Activated T-helper 1 cell treated with anti-CD3 and anti-CD28 coated beads, Interleukin-2, amount 50 U/mL, for 16 hours (primary cell): Measurements from ENCODE around the gene ATP4B.

Experiments used
- DNase-seq, 2 donors: peaks; one replicate each; pipeline ENCODE4 v3.0.0-alpha.2; 2020; ENCODE audit warnings: low read depth in 1 of 2, low spot score in 1 of 2

ATP4B gene

DNA sequence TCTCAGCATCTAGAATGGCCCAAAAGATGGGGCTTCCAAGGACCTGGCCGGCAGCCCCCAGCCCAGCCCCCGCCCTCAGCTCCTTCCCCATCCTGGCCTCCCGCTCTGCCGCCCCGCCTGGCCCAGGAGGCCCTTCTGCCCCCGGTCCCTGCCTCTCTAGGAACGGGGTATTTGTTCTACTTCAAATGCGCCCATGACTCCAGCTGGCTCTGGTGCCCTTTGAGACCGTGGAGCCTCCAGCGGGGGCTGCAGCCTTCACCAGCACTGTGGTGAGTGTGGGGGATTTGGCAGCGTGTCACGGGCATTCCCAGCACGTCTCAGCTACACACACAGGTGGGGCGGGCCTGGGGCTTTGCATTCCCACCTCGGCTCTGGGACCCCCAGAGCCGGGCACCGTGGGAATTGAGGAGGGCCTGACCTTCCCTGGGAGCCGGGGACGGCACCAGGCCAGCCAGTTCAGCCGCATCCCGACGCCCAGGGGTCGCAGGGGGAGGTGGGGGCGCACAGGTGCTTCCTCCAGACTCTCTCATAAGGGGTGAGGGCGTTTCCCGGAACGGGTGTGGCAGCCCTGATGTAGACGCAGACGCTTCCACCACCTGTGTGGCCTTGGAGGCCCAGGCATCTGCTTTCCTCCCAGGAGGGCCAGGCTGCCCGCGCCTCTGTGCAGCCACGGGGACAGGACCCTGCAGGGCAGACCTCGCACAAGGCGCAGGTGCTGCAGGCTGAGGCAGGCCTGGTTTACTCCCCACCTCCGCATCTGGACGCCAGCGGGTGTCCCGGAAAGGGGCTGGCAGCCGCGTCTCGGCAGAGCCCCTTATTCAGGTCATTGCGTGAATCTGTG lies 947 bp downstream of the ATP4B start:
- DNase-seq = no peak

DNA sequence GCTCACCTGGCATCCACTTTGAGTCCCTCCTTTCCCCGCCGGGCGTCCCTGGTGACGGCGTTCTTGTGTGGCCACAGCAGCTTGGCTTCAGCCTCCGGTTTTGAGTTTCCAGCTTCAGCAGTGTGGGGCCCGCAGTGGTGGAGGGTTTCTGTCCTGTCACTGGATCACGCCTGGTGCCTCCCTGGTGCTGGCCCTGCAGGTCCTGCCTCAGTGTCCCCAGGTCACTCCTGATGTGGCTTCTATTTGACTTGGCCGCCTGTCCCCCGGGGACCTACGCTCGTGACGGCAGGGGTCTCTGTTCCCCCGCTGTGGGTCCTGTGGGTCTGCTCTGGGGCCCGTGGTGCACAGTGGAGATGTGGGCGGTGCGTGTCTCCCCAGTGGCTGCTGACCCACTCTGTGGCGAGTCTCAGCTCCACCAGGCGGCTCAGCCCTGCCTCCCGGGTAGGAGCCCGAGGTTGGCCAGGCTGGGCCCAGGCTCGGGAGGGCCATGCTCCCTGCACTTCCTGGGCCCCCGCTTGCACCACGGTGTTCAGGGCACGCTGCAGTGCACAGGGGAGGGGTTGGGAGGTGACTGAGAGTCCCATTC lies 1.9 kb downstream of the ATP4B start:
- DNase-seq = no peak

DNA sequence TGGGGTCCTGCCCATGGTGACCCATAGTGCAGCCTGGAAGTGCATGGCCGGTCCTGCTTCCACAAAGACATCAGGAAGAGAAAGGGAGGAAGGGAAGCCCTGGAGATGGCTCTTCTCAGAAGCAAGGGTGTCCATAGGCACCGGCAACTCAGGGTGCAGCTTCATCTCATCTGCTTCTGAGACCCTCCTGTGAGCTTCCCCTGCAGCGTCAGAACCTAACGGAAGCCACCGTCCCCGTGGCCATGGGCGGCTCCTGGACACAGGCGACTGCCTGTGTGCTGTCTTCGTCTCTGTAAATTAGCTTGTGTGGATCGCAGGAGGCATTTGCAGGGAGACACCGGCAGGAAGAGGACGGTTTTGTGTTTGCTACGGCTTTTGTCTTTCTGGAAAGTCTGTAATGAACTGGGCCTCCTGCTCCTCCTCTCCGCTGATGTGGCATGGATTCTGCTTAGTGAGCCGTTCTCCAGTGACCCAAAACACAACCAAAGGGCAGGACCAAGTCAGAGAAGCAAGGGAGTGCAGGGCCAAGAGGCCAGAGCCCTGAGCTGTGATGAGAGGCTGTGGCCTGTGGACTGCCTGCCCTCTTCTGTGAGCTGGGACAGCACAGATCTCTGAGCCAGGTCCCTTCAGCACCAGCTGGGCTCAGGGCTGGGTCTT lies 2.5 kb downstream of the ATP4B start:
- DNase-seq = no peak

DNA sequence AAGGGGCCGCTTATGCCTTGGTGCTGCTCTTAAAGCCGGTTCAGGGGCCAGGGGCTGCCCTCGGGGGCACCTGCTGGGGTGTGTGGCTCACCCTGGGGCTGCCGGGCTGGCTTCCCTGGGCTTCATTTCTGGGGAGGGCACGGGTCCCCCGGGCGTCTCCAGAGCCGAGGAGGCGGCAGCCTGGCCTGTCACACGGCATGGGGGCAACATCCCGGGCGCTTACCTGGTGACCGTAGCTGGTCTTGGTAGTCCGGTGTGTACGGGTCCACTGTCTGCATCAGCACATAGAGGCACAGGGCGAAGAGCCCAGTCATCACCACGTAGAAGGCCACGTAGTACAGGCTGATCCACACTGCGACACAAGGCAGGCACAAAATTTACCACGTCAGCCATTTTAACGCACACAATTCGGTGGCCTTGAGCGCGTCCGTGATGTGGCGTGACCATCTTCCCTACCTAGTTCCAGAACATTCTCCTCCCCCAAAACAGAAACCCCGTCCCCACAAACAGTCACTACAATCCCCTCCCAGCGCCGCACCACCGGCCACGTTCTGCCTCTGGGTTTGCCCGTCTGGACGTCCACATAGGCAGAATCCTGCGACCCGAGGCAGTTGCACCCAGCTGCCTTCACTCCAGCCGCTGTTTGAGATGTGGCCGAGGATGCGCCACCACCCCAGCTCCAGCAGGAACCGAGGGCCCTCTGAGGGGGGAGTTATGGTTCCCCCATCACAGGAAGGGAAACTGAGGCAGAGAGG lies 3.2 kb downstream of the ATP4B start:
- no peak for DNase-seq

DNA sequence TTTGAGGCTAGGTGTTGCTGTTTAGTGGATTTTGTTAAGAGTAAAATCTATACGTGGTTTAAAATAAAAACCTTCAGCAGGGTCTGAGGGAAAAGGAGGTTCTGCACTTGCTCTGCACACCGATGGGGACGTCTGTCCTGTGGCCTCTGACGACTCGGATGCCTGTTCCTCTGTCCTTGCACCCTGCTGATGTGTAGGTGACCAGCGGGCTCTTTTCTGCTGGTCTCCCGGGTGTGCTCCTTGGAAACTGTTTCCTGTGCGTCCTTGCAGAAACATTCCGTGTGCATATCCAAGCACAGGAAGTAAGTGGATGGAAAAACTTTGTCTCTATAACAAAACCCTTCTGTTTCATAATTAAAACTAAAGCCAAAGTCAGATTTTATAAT lies 3.8 kb downstream of the ATP4B start:
- no peak for DNase-seq

DNA sequence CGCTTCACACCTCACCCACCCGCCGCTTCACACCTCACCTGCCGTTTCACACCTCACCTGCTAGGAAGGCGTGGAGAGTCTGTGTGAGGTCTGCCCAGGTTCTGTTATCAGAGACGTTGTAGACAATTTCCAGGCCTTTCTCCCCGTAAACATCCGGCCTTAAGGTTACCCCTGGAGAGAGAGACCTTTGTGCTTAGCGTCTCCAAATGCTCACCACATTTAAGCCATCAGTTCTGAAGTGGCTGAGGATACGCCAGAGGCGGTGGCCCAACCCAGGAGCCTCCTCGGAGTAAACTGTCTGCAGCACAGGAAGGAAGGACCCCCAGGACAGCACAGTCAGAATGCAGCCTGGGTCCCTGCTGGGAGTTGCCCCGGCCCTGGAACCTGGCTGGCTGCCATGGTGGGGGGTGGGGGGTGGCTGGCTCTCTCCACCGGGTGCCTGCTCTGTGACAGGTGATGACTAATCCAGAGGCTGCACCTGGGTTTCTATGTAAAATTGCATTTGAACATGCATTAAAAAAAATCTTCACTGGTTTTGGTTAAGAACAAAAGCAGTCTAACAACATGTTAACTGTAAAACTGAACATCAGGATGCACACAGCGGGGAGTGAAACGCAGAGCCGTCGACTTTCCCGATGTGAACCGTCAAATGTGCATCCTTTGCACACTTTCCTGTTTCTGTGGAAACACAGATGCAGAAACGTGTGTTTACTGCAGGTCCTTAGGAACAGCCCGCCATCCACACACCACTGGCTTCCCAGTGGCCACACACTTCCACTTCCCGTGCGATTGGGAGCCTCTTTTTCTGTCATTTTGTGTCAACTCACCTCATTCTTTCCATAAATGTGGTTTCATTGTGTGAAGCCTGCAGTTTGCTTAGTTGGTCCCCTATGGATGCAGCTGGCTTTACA lies 4.5 kb downstream of the ATP4B start:
- DNase-seq = no peak

DNA sequence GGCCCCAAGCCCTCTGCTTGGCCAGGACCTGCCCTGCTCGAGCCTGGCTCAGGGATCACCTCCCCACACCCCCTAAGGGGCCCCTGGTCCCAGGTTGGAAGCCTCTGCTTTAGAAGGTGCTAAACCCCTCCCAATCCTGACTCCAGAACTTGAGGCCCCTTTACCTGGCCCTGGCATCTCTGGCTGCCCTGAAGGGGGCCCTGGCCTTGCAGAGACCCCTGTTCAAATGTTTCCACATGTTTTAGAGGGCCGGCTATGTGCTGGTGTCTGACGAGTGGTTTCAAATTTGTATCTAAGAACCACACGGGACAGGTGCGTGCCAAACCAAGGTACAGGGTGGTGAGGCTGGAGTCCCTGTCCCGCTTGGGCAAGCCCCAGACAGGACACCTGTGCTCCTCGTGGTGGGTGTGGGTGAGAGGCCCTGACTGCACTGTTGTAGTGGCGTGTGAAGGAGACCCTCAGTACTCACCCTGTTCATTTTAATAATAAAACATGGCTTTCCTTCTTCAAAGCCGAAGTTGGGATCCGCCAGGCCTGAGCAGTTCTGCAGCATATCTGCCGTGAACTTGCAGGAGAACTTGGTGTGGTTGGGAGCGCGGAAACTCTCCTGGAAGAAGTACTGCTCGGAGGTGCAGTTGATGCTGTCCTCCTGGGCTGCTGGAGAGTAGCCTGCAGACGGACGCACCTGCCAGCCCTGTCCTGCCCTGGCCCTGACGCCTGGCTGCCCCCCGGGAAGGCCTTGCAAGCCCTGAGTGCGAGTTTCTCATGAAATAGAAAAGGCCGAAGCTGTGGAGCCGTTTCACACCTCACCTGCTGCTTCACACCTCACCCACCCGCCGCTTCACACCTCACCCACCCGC lies 5.4 kb downstream of the ATP4B start:
- DNase-seq = no peak

DNA sequence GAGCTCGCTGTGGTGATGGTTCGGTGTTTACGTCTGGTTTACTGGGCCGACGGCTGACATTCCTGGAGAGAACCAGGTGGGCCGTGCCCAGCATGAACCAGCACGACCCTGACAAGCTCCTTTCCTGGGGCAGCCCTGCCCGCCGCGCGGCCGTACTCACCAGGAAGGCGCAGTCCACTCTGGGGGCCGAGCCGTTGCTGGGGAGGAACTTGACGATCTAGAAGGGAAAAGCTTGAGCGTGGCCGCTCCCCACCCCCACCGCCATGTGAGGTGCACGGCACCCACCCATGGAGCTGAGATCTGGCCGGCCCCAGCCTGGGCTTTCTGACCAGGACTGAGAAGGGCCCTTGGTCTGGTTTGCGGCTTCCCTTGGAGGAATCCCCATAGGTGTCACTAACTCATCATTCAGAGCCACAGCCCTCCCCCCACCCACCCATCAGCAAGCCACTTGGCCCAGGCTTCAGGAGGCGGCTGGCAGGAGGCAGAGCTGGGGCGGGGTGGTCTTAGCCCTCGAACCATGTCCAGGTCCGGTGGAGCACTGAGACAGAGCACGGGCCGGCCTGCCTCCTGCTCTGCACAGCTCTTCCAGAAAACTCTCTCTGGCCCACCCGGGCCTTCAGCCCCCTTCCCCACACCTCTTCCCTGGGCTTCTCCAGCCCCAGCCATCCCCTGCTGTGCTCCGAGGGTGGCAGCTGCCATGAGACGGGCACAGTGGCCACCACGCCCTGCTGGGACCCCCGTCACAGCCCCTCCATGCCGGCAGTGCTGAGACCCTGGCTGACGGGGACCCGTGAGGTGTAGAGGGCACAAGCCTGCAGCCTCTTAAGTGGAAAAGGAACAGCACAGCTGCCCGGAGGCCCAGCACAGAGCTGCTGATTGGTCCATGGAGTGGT lies 6.2 kb downstream of the ATP4B start:
- no peak for DNase-seq

DNA sequence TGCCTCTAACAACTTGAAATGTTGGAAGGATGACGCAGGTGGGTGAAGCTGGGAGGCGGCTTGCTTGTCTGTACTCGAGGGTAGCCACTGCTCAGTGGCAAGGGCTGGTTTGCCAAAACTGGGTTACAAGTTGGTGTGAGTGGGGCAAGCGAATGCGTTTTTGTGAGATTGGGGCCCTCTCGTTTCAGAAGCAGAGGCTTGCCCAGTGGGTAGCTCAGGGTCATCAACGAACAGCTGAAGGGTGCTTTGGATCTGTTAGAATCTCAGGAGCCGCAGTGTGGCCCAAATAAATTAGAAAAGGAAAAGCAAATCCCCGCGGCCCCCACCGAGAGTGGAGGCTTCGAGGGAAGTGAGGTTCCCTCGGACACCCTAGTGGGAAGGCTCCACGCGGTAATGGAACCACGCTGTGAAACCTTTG lies 7.3 kb downstream of the ATP4B start:
- DNase-seq = no peak

DNA sequence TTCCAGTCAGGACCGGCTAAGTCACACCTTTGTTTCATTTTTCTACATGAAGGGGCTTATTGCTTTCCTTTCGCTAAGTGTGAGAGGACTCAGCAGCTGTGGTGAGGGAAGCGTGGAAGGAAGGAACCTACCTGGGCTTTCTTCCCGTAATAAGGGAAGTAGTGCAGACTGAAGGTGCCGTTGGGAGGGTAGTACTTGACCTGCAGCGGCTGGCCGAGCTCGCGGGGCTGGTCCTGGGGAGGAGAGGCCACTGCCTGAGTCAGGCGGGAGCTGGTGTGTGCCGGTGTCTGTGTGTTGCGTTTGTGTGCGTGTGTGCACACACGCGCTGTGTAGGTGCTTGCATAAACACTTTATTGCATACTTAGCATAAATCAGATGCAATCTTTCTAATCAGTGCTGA lies 7.7 kb downstream of the ATP4B start:
- no peak for DNase-seq

DNA sequence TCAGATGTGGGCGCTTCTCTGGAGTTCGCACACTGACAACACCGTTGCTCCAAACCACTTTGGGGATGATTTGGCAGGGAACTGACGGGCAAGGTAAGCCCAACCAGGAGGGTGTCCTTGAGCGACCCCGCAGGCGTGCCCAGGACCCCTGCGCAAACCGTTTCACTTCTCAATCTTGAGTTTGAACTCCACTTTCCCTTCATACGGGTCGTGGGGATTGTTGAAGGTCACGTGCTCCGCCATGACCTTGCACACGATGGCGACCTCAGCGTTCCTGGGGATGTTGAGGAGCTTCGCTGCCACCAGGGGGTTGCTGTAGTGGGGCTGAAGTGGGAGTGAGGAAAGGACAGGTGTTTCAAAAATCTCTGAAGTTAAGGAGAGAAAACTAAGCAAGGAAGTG lies 8.8 kb downstream of the ATP4B start:
- DNase-seq = no peak

DNA sequence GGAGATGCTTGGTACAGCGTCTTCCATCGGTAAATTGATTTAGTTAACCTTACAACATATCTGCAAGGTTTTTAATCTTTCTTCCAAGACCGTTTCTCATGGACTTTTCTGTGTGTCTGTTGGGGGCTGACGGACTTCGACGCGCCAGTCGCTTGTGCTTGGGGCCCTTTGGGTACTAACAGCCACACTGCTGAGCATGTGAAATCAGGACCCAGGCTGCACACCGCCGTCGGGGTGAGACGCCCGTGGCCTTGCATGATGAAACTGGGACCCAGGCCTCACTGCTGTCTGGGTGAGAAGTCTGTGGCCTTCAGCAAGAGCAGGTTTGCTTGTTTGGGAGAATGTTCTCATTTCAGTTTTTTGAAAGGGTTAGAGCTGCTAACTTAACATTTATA lies 9.8 kb downstream of the ATP4B start:
- DNase-seq = no peak

DNA sequence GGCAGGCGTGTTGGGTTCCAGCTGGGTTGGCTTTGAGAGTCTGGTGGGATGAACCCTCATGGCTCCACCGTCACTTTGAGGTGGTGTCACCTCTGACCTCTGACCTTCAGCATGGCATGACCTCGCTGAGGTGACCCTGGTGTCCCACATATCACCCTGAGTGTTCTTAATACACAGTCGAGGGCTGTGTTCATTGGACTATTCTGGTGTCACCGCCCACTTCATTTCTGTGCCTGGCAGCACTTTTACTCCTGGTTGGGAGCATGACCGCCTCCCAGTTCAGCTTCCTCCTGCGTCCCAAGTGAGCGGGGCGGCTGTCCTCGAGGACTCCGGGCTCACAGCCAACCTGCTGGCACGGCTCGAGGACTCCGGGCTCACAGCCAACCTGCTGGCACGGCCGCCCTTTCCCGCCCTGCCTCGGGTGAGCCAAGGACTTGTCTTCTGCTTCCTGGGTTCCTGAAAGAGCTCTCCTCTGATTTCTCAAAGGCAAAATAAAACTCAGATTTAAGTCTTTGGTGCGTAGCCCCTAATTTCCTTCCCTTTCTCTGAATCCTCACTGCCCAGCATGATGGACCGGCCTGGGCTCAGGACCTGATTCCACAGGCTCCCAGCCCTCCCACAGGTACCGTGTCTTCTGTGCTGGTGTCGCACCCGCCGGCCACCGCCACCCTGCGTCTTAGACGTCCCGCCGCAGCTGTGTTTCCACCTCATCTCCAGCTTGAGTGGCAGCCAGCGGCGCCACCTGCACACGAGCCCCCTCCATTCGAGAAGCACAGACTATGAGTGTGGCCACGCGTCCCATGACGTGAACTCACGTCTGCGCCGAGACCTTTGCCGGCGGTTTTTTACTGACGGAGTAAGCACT lies 10.4 kb downstream of the ATP4B start:
- DNase-seq = no peak

DNA sequence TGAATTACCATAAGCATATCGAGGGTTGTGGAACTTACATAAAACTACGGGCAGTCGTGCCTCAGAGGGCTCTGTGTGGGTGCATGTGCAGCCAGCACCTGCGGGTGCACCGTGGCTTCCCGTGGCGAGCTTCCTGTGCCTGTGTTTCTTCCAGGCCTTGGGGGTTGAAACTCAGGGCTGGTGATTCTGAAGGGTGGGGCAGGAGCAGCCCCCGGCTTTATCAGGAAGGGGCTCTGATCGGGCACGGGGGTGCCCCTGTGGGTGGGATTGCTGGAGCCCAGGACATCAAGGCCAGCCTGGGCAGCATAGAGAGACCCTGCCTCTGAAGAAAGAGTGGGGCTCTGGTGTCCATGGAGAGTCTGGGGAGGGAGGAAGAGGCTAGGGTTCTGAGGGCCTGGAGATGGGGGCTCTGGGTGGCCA lies 11.1 kb downstream of the ATP4B start:
- DNase-seq = no peak

DNA sequence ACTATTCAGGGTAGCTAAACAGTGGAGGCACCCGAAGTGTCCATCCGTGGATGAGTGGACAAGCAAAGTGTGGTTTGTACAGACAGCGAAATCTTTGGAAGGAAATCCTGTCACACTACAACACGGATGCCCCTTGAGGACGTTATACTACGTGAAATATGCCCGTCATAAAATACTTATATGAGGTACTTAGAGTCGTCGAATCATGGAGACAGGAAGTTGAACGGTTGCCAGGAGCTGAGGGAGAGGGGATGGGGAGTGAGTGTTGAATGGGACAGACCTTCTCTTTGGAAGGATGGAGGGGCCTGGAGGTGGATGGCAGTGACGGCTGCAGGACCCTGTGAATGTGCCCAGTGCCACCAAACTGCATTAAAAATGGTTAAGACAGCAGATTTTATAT lies 11.6 kb downstream of the ATP4B start:
- no peak for DNase-seq

DNA sequence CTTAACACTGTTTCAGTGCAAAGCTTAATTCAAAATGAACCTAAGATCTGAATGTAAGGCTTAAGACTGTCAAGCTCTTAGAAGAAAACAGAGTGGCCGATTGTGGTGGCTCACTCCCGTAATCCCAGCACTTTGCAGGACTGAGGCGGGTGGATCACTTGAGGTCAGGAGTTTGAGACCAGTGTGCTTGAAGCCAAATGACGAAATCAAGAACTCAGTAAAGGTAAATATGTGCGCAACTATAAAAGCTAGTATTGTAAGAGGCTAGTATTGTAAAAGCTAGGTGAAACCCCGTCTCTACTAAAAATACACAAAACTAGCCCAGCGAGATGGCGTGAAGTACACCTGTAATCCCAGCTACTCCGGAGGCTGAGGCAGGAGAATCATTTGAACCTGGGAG lies 12.7 kb downstream of the ATP4B start:
- no peak for DNase-seq

DNA sequence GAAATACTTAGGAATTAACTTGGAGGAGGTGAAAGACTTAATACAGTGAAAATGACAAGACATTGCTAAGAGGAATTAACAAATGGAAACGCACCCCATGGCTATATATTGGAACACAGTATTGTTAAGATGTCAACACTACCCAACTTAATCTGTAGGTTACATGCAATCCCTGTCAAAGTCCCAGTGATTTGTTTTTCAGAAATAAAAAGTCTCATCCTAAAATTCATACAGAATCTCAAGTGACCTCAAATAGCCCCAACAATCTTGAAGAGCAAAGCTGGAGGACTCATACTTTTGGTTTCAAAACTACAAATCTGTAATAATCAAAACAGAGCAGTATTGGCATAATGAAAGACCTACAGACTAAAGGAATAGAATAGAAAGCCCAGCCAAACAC lies 13.2 kb downstream of the ATP4B start:
- no peak for DNase-seq

DNA sequence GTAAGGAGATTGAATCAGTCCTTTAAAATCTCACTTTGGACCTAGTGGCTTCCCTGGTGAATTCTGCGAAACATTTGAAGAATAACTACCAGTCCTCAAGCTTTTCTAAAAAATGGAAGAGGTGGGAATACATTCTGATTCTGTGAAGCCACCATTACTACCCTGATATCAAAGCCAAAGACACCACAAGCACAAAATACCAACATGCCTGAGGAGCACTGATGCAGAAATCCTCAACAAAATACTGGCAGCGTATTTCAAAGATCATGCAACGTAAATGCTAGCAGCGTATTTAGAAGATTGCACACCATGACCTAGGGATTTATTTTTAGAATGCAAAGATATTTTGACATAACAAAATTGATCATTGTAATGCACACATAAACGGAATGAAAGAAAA lies 14.4 kb downstream of the ATP4B start:
- DNase-seq = no peak
